H1 (cell line): Measurements from ENCODE around the gene CASD1. TPM values are rescaled to one million over a fixed set of nuclear protein-coding genes. Genes with fewer than 3 reads are reported as not detected.

Source experiments
- CTCF ChIA-PET: fragments of 300-600 bp; sonication (Branson Sonifier 250); formaldehyde crosslinking; loops from one replicate; lab custom pipeline; 2021; ENCODE audit not compliant: partially characterized antibody; lab: Charles Lee
- POLR2A ChIA-PET: fragments of 300-600 bp; sonication (Branson Sonifier 250); formaldehyde crosslinking; loops from one replicate; lab custom pipeline; 2021; ENCODE audit warnings: inconsistent platforms; ENCODE audit not compliant: partially characterized antibody; lab: Charles Lee
- DNase-seq, 2 experiments: peaks; one replicate each; pipeline versions ENCODE4 v3.0.0 to v3.0.0-alpha.2; 2010 to 2022; ENCODE audit warnings: low spot score in 2 of 2, low read depth in 1 of 2, mixed read lengths in 1 of 2
- FAIRE-seq: peaks from 2 replicates; lab custom pipeline; 2011; peaks lifted over from hg19 to GRCh38; lab: Jason Lieb, UNC
- H2AFZ ChIP-seq: 2 replicates; pipeline ENCODE4 v1.8.1; 2012; ENCODE audit warnings: low read length, inconsistent platforms
- H2AK5ac ChIP-seq: 2 replicates; pipeline ENCODE4 v1.6.1; 2013; ENCODE audit warnings: low read depth, low read length
- H2BK120ac ChIP-seq: replicated peaks from 2 replicates; pipeline ENCODE3; 2013; ENCODE audit warnings: low read depth, low read length, inconsistent platforms
- H2BK12ac ChIP-seq: 2 replicates; pipeline ENCODE4 v1.6.1; 2013; ENCODE audit warnings: low read depth, low read length
- H2BK15ac ChIP-seq: 2 replicates; pipeline ENCODE4 v1.6.1; 2013; ENCODE audit warnings: low read length
- H2BK20ac ChIP-seq: 2 replicates; pipeline ENCODE4 v1.6.1; 2013; ENCODE audit warnings: low read length
- H2BK5ac ChIP-seq: 2 replicates; pipeline ENCODE4 v1.6.1; 2013; ENCODE audit warnings: low read depth, low read length
- H3K14ac ChIP-seq: 2 replicates; pipeline ENCODE4 v1.6.1; 2013; ENCODE audit warnings: inconsistent platforms; ENCODE audit not compliant: insufficient read length
- H3K18ac ChIP-seq: 2 replicates; pipeline ENCODE4 v1.6.1; 2013; ENCODE audit warnings: low read length; ENCODE audit errors: extremely low read depth
- H3K23ac ChIP-seq: 2 replicates; pipeline ENCODE4 v1.6.1; 2013; ENCODE audit warnings: inconsistent platforms; ENCODE audit not compliant: insufficient read length
- H3K23me2 ChIP-seq: 2 replicates; pipeline ENCODE4 v1.6.1; 2013; ENCODE audit warnings: low read depth, low read length
- H3K27ac ChIP-seq: 2 replicates; pipeline ENCODE4 v1.6.1; 2011; ENCODE audit warnings: low read depth, low read length, inconsistent platforms
- H3K27me3 ChIP-seq, 4 experiments: replicated peaks in 1 of 4; 1 replicate in 1 of 4; 2 replicates in 3 of 4; pipeline versions ENCODE4 v1.6.1 to v1.8.1; 2011 to 2013; ENCODE audit warnings: low read length in 3 of 4, mild to moderate bottlenecking in 3 of 4, inconsistent platforms in 2 of 4, mixed read lengths in 2 of 4, moderate library complexity in 1 of 4; ENCODE audit not compliant: control insufficient read depth in 3 of 4, insufficient read depth in 3 of 4; ENCODE audit errors: extremely low read depth in 1 of 4
- H3K36me3 ChIP-seq, 4 experiments: 2 replicates each; pipeline versions ENCODE4 v1.6.1 to v1.8.1; 2011 to 2013; ENCODE audit warnings: mild to moderate bottlenecking in 4 of 4, low read length in 3 of 4, moderate library complexity in 2 of 4, control low read depth in 1 of 4, inconsistent platforms in 1 of 4; ENCODE audit not compliant: insufficient read depth in 4 of 4, control insufficient read depth in 2 of 4
- H3K4ac ChIP-seq: replicated peaks from 2 replicates; pipeline ENCODE3; 2013; ENCODE audit warnings: low read length, low read depth, mixed read lengths, inconsistent platforms; ENCODE audit not compliant: insufficient read length
- H3K4me1 ChIP-seq, 4 experiments: replicated peaks in 1 of 4; 1 replicate in 1 of 4; 2 replicates in 3 of 4; pipeline versions ENCODE4 v1.6.1 to v1.8.1; 2011 to 2013; ENCODE audit warnings: low read length in 3 of 4, inconsistent platforms in 2 of 4, mixed read lengths in 1 of 4; ENCODE audit not compliant: insufficient read depth in 4 of 4, control insufficient read depth in 3 of 4
- H3K4me2 ChIP-seq, 2 experiments: 2 replicates each; pipeline versions ENCODE4 v1.6.1 to v1.8.1; 2011 to 2013; ENCODE audit warnings: low read depth in 2 of 2, low read length in 2 of 2, control low read depth in 1 of 2, inconsistent platforms in 1 of 2, mild to moderate bottlenecking in 1 of 2; ENCODE audit not compliant: insufficient read depth in 1 of 2
- H3K4me3 ChIP-seq, 4 experiments: fragments of 200-600, 300-600 bp in 1 of 4; sonication (generic), shearing (Covaris generic), sonication (Bioruptor Twin) in 1 of 4; 2 replicates each; pipeline versions ENCODE4 v1.5.1 to v1.8.1; 2011 to 2016; ENCODE audit warnings: low read length in 4 of 4, low read depth in 3 of 4, control low read depth in 2 of 4, inconsistent platforms in 2 of 4, mild to moderate bottlenecking in 2 of 4, mixed read lengths in 1 of 4, moderate library complexity in 1 of 4; ENCODE audit not compliant: insufficient read depth in 2 of 4; ENCODE audit errors: extremely low read depth in 1 of 4
- H3K56ac ChIP-seq: replicated peaks from 2 replicates; pipeline ENCODE3; 2013; ENCODE audit warnings: low read depth, mild to moderate bottlenecking, mixed read lengths, low read length, inconsistent platforms; ENCODE audit not compliant: insufficient read length
- H3K79me1 ChIP-seq: 2 replicates; pipeline ENCODE4 v1.6.1; 2013; ENCODE audit warnings: low read depth, low read length, control low read depth
- H3K79me2 ChIP-seq, 2 experiments: 2 replicates each; pipeline versions ENCODE4 v1.6.1 to v1.8.1; 2012 to 2013; ENCODE audit warnings: low read length in 2 of 2, mild to moderate bottlenecking in 2 of 2, inconsistent platforms in 1 of 2; ENCODE audit not compliant: insufficient read depth in 2 of 2, control insufficient read depth in 1 of 2
- H3K9ac ChIP-seq, 4 experiments: replicated peaks in 1 of 4; 1 replicate in 1 of 4; 2 replicates in 3 of 4; pipeline versions ENCODE4 v1.6.1 to v1.8.1; 2011 to 2013; ENCODE audit warnings: low read depth in 3 of 4, low read length in 3 of 4, control low read depth in 2 of 4, mild to moderate bottlenecking in 2 of 4, moderate library complexity in 2 of 4, inconsistent platforms in 1 of 4; ENCODE audit errors: extremely low read depth in 1 of 4
- H3K9me3 ChIP-seq, 2 experiments: 2 replicates each; pipeline versions ENCODE4 v1.6.1 to v1.8.1; 2012 to 2013; ENCODE audit warnings: mild to moderate bottlenecking in 2 of 2, moderate library complexity in 2 of 2, control low read depth in 1 of 2, inconsistent platforms in 1 of 2, low read depth in 1 of 2, low read length in 1 of 2, mixed read lengths in 1 of 2; ENCODE audit not compliant: insufficient read depth in 2 of 2
- H4K20me1 ChIP-seq, 2 experiments: replicated peaks in 1 of 2; 2 replicates each; pipeline versions ENCODE3 to v1.8.1; 2011 to 2013; ENCODE audit warnings: inconsistent platforms in 2 of 2, low read length in 2 of 2, mild to moderate bottlenecking in 1 of 2; ENCODE audit not compliant: insufficient read depth in 2 of 2, control insufficient read depth in 1 of 2
- H4K5ac ChIP-seq: 2 replicates; pipeline ENCODE4 v1.6.1; 2013; ENCODE audit warnings: low read length, low read depth, mixed read lengths, inconsistent platforms; ENCODE audit not compliant: insufficient read length
- H4K8ac ChIP-seq: 2 replicates; pipeline ENCODE4 v1.8.0; 2013; ENCODE audit warnings: mild to moderate bottlenecking, moderate library complexity, low read length, inconsistent platforms; ENCODE audit not compliant: insufficient read depth; ENCODE audit errors: extremely low read depth
- H4K91ac ChIP-seq: replicated peaks from 2 replicates; pipeline ENCODE3; 2013; ENCODE audit warnings: low read length, mixed read lengths, inconsistent platforms; ENCODE audit not compliant: insufficient read length
- BCL11A ChIP-seq, 2 experiments: IDR thresholded peaks; one replicate each; pipeline ENCODE4 v1.6.1; 2011; ENCODE audit warnings: low read depth in 2 of 2, low read length in 2 of 2, mild to moderate bottlenecking in 2 of 2
- CTBP2 ChIP-seq: IDR thresholded peaks from 2 replicates; pipeline ENCODE4 v1.7.0; 2011; ENCODE audit warnings: borderline replicate concordance, mild to moderate bottlenecking, moderate library complexity, mixed read lengths, low read length; ENCODE audit not compliant: insufficient read depth, insufficient read length
- JUND ChIP-seq: IDR thresholded peaks from 2 replicates; pipeline ENCODE4 v1.6.1; 2011; ENCODE audit warnings: mild to moderate bottlenecking, improper control_type of control experiment, low read length
- KDM1A ChIP-seq: fragments of 200-600, 300-600 bp; sonication (generic); IDR thresholded peaks from 2 replicates; pipeline ENCODE4 v1.7.1; 2016; ENCODE audit warnings: mild to moderate bottlenecking, low read length, borderline replicate concordance
- KDM4A ChIP-seq: IDR thresholded peaks from one replicate; pipeline ENCODE4 v1.7.1; 2012; ENCODE audit warnings: low read depth, mild to moderate bottlenecking, moderate library complexity, low read length, inconsistent platforms; ENCODE audit not compliant: severe bottlenecking
- MAFK ChIP-seq: IDR thresholded peaks from 2 replicates; pipeline ENCODE4 v1.6.1; 2012; ENCODE audit warnings: low read depth, mild to moderate bottlenecking, improper control_type of control experiment, low read length
- MAX ChIP-seq: IDR thresholded peaks from 2 replicates; pipeline ENCODE4 v1.6.1; 2012; ENCODE audit warnings: inconsistent platforms
- NANOG ChIP-seq: IDR thresholded peaks from 2 replicates; pipeline ENCODE4 v1.6.1; 2011; ENCODE audit warnings: low read length, low read depth, mild to moderate bottlenecking, inconsistent platforms; ENCODE audit not compliant: insufficient read depth, poor library complexity, severe bottlenecking
- PHF8 ChIP-seq: fragments of 200-600 bp; sonication (generic); conservative IDR thresholded peaks from 2 replicates; pipeline ENCODE4 v1.7.1; 2012; ENCODE audit warnings: low read depth, mild to moderate bottlenecking, inconsistent platforms, low read length, moderate library complexity
- POLR2A ChIP-seq, 2 experiments: IDR thresholded peaks; 1 replicate in 1 of 2; 2 replicates in 1 of 2; pipeline ENCODE4 v1.6.1; 2011; ENCODE audit warnings: low read depth in 2 of 2, low read length in 2 of 2, mild to moderate bottlenecking in 2 of 2; ENCODE audit errors: control extremely low read depth in 1 of 2
- RFX5 ChIP-seq: IDR thresholded peaks from 2 replicates; pipeline ENCODE4 v1.6.1; 2011; ENCODE audit warnings: low read depth, low read length, improper control_type of control experiment, borderline replicate concordance
- TBP ChIP-seq: IDR thresholded peaks from 2 replicates; pipeline ENCODE4 v1.6.1; 2011; ENCODE audit warnings: low read depth, low read length, improper control_type of control experiment
- YY1 ChIP-seq: IDR thresholded peaks from 2 replicates; pipeline ENCODE4 v1.6.1; 2011; ENCODE audit warnings: low read depth, mild to moderate bottlenecking, low read length
- ZNF274 ChIP-seq: IDR thresholded peaks from 2 replicates; pipeline ENCODE4 v1.7.0; 2012; ENCODE audit warnings: low read length, borderline replicate concordance; ENCODE audit errors: extremely low read depth
- polyA plus RNA-seq, 7 experiments: library from polyadenylated mRNA; depleted of rRNA in 3 of 7; stranded (reverse) in 5 of 7; unstranded in 2 of 7; fragments of >200 nt in 5 of 7; fragments of 200-250 nt in 2 of 7; gene quantifications; 1 replicate in 5 of 7; 2 replicates in 1 of 7; 4 replicates in 1 of 7; pipeline versions ENCODE4 v1.2.1 to v1.2.3, GENCODE V29; 2011 to 2013; ENCODE audit warnings: missing spikeins in 2 of 7, mixed read lengths in 2 of 7
- total RNA-seq: library from RNA; stranded (reverse); fragmentation: NEBNext Ultra II Directional; extraction: Animal tissue kit (Norgen Biotek cat#: 25700); gene quantifications from 2 replicates; pipeline ENCODE4 v1.2.1, GENCODE V29; 2021
- TF ChIP-seq, protein P1 (sequence below): IDR thresholded peaks from 2 replicates; pipeline ENCODE4 v1.6.1; 2011; ENCODE audit warnings: low read length, improper control_type of control experiment

The CASD1 gene
- total and polyA plus RNA-seq, 2 of the 8 experiments (the other 6 are each of a cell fraction or from before 2014, with no cell fraction given), result 14.2 to 18.8 TPM

- no peak overlapping the region for H3K56ac ChIP-seq
- no peak overlapping the region for H2BK15ac ChIP-seq
- no peak overlapping the region for H3K27ac ChIP-seq
- CTCF ChIA-PET, result no interaction called here
- H3K18ac ChIP-seq, result no peak overlapping the region
- H3K23me2 ChIP-seq, result no peaks in the 10 kb centered on the region
- H2AK5ac ChIP-seq, result no peak overlapping the region
- no peak overlapping the region for H3K23ac ChIP-seq
- no peak overlapping the region for H2BK120ac ChIP-seq
- POLR2A ChIA-PET, result no interaction called here
- no peaks in the 10 kb centered on the region for H3K27me3 ChIP-seq
- H2BK20ac ChIP-seq, result no peak overlapping the region
- H3K36me3 ChIP-seq, result peaks cover 0 to 28% (median under 1%) of the 10 kb centered on the region in 4 experiments; a peak in 5 of 8 replicates
- H3K4me1 ChIP-seq, result no peaks in the 10 kb centered on the region
- DNase-seq (no peak), FAIRE-seq (no peak)
- no peak overlapping the region for H3K4me3 ChIP-seq
- H3K79me2 ChIP-seq, result no peaks in the 10 kb centered on the region
- H4K20me1 ChIP-seq, result no peaks in the 10 kb centered on the region
- no peak overlapping the region for H4K8ac ChIP-seq
- no peak overlapping the region for H3K14ac ChIP-seq
- H3K9me3 ChIP-seq, result no peaks in the 10 kb centered on the region
- no peak overlapping the region for H3K4ac ChIP-seq
- no peak overlapping the region for H4K91ac ChIP-seq
- H2BK5ac ChIP-seq, result no peak overlapping the region
- no peak overlapping the region for H2BK12ac ChIP-seq
- H3K9ac ChIP-seq, result no peak overlapping the region
- no peak overlapping the region for H4K5ac ChIP-seq
- no peak overlapping the region for H3K4me2 ChIP-seq
- no peak overlapping the region for H2AFZ ChIP-seq
- H3K79me1 ChIP-seq, result no peaks in the 10 kb centered on the region
- no peak for TF ChIP-seq POLR2A (IDR thresholded peaks at IDR 0.05; ENCODE audit: control extremely low read depth in 1 of 2, low read depth in 2 of 2, low read length in 2 of 2)
- TF ChIP-seq ZNF274, result no peak
- TF ChIP-seq BCL11A (IDR thresholded peaks at IDR 0.05; ENCODE audit: low read depth in 2 of 2, low read length in 2 of 2), result no peak
- TF ChIP-seq NANOG, result no peak
- no peak for TF ChIP-seq MAFK
- no peak for TF ChIP-seq KDM1A
- no peak for TF ChIP-seq KDM4A
- TF ChIP-seq TBP, result no peak
- no peak for TF ChIP-seq CTBP2
- no peak for TF ChIP-seq JUND
- TF ChIP-seq YY1, result no peak
- no peak for TF ChIP-seq MAX
- no peak for TF ChIP-seq RFX5
- TF ChIP-seq PHF8, result no peak
- TF ChIP-seq, protein P1, sequence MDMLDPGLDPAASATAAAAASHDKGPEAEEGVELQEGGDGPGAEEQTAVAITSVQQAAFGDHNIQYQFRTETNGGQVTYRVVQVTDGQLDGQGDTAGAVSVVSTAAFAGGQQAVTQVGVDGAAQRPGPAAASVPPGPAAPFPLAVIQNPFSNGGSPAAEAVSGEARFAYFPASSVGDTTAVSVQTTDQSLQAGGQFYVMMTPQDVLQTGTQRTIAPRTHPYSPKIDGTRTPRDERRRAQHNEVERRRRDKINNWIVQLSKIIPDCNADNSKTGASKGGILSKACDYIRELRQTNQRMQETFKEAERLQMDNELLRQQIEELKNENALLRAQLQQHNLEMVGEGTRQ, result no peak
These were observed 47.6 kb downstream of the CASD1 start for GRCh38 chr7:94557215-94557614.
